ENCODE measurements around the gene VPS26B. TPM values are rescaled to one million over a fixed set of nuclear protein-coding genes. Genes with fewer than 3 reads are reported as not detected.
"Not testable (repeated sequence)": the region's sequence is repeated elsewhere in the genome, so short reads cannot be mapped to it uniquely, and the experiment has no call there.

Gene VPS26B
- total RNA-seq, 2 experiments from 2014 or later = 33.5 to 35.5 TPM

DNA sequence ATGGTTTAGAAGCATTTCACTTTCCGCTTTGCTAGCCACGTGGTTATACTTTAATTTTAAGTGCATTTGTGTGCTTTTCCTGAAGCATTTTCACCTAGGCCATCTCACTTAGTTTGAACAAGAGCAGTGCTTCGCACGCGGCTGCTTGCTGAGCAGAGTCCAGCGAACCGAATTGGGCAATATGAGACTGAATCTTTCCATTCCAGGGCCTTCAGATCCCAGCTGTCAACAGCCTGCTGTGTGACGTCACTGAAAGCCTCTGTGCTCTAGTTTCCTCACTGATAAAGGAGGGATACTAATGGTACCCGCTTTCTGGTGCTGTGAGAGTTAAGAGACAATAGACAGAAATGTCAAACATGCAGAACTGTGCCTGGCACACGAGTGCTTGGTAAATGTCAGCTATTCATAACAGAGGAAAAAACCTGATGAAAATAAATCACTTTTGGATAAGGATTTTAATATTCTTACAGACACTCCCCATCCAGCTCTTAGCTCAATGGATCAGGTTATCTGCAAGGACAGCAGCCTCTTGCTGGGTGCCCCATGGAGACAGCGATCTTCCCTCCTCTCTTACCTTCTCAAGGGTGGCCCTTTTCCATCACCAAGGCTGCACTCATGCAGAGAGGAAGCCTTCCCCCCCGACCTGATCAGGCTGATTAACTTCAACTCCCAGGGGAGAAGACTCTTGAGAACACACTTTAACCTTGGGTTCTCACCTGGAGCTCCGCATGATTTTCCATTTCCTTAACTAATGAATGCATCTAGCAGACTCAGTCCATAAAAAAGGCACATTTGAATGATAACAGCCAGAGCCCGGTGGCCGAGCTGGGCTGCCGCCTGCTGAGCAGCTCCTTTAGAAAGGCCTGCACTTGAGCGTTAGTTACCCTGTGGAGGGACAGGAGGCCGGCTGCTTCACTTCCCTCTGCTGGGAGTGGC, 48.2 kb downstream of the VPS26B start:
- POLR2A ChIA-PET = interaction anchor here (0.6 kb wide), 1 partner anchor 11 kb away, joined by 3 read pairs; no protein-coding TSS in a partner anchor
- CTCF ChIA-PET = interaction anchor here (1.8 kb wide), 1 partner anchor 11 kb away, joined by 4 read pairs; no protein-coding TSS in a partner anchor

- POLR2A ChIA-PET = interaction anchor here (0.6 kb wide), 2 partner anchors 10 to 306 kb away, joined by 3 to 4 read pairs; no protein-coding TSS in a partner anchor
- CTCF ChIA-PET = interaction anchor here (1.8 kb wide), 1 partner anchor 11 kb away, joined by 4 read pairs; no protein-coding TSS in a partner anchor
These were observed 48.8 kb downstream of the VPS26B start for GRCh38 chr11:134273317-134273712.

DNA sequence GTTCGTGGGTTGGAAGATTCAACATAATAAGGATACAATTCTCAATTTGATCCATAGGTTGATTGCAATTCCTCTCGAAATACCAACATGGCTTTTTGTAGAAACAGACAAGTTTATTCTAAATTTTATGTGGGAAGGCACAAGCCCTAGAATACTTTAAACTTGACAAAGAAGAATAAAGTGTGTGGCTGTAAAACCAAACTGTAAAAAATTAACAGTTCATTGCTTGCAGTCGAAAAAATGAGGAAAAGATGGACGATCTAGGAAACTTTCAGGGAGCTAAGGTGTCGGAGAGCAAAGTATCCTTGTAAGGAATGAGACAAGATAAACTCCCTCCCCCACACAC, 50.7 kb downstream of the VPS26B start:
- ChIA-PET POLR2A (interaction anchor here (1.4 to 2.1 kb wide), 4 partner anchors 21 to 57 kb away, joined by 5 to 13 read pairs (median 9); partner anchors contain the start of genes ACAD8, GLB1L2, NCAPD3 and THYN1), CTCF (no interaction called here)

- ChIA-PET CTCF (interaction anchor here (0.8 to 1.6 kb wide), 8 partner anchors 14 to 204 kb away, joined by 3 to 6 read pairs (median 3); partner anchors contain the start of gene VPS26B), POLR2A (interaction anchor here (0.6 to 2.1 kb wide), 7 partner anchors 22 to 114 kb away, joined by 3 to 13 read pairs (median 5); partner anchors contain the start of genes ACAD8, GLB1L2, NCAPD3 and THYN1)
These were observed 51.3 kb downstream of the VPS26B start, which contains the start of gene GLB1L3 for GRCh38 chr11:134275534-134276395. Gene GLB1L3, plus strand, starts transcription at chr11:134276379. Its CDS starts 362 bp downstream, at chr11:134276741.

GRCh38 chr11:134276396-134277182, 52.1 kb downstream of the VPS26B start:
- POLR2A ChIA-PET = interaction anchor here (0.6 to 2.1 kb wide), 7 partner anchors 23 to 114 kb away, joined by 3 to 13 read pairs (median 5); partner anchors contain the start of genes ACAD8, GLB1L2, NCAPD3 and THYN1
- CTCF ChIA-PET = interaction anchor here (0.8 to 1.6 kb wide), 9 partner anchors 13 to 205 kb away, joined by 3 to 6 read pairs (median 3); partner anchors contain the start of gene VPS26B

DNA sequence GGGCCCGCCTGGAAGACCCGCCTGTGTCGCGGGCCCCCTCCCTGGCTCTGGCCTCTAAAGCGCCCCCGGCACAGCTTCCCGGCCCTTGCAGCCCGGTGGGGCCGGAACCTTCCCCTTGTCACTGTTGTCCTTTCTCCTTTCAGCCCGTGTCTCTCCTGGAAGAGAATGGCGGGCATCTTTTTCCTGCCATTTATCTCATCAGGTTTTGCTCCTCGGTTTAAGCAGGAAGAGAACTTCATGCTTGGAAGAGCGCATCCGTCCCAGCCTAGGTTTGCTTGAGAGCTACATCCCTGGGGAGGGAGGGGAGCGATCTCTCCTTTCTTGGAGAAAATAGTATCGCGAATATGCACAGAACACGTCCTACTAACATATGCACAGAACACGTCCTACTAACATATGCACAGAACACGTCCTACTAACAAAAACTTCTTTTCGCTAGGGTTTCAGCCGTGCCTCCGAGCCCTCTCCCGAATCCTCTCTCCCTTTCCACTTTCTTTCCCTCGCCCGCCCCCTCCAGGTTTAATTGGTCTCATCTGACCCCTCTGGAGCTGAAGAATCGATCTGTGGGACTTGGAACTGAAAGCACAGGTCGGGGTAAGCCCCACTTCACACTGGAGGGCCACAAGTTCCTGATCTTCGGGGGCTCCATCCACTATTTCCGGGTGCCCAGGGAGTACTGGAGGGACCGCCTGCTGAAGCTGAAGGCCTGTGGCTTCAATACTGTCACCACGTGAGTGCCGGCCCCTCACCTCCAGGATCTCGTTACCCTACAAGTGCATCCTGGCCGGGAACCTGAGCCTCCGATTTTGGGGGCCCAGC, 52.9 kb downstream of the VPS26B start:
- POLR2A ChIA-PET = no interaction called here

DNA sequence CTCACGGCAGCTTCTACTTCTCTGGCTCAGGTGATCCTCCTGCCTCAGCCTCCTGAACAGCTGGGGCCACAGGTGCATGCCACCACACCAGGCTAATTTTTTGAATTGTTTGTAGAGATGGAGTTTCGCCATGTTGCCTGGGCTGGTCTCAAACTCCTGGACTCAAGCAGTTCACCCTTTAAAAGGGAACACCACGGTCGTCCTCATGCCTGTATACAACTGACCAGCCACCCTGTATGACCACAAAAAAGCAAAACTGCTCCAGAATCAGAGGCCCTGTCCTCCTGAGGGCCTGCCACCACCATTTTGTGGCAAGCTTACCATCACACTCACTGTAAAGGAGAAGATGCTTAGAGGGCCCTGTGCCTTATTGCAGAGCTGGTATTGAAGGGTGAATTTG, 53.9 kb downstream of the VPS26B start:
- CTCF ChIA-PET = interaction anchor here (1.7 kb wide), 1 partner anchor 17 kb away, joined by 4 read pairs; no protein-coding TSS in a partner anchor
- POLR2A ChIA-PET = no interaction called here

More for the DNA sequence above, 52.9 kb downstream of the VPS26B start:
- CTCF ChIA-PET = interaction anchor here (0.5 to 1.5 kb wide), 2 partner anchors 49 to 50 kb away, joined by 3 read pairs; no protein-coding TSS in a partner anchor

- CTCF ChIA-PET, POLR2A ChIA-PET: not testable (repeated sequence)
These were observed 57.2 kb downstream of the VPS26B start for GRCh38 chr11:134281635-134282034.

- POLR2A ChIA-PET = no interaction called here
- CTCF ChIA-PET = no interaction called here
These were observed 57.9 kb downstream of the VPS26B start for GRCh38 chr11:134282121-134283045.

DNA sequence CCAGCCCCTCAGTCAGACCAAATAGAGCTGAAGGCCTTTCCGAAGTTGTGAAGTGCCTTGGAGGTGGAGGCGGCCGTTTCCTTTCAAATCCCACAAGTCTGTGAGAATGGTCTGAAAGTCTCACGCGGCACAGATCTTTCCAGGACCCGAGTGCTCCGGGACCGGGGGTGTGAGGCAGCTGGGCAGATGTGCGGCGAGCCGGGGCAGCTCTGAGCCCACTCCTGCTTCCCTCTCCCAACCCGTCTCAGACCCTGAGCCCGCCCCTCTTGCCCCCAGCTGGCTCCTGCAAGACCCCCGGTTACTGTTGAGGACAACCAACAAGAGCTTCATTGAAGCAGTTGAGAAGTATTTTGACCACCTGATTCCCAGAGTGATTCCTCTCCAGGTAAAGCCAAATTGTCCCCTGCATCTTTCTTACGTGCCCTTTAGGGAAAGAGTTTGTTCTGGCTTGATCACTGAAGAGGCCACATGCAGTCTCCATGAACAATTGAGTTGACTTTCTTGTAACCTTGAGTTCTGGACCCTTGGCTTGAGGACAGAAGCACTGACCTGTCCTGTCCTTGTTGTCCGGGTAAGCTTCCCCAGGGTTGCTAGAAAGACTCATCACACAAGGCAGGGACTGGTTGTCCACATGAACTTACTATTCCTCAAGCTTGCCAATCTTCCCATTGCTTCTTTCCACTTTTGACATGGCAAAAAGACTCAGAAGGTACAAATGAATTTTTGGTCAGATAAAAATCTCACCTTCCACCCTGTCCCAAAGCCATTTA, 59.2 kb downstream of the VPS26B start:
- CTCF ChIA-PET = no interaction called here
- POLR2A ChIA-PET = interaction anchor here (0.8 kb wide), 1 partner anchor 11 kb away, joined by 3 read pairs; no protein-coding TSS in a partner anchor

DNA sequence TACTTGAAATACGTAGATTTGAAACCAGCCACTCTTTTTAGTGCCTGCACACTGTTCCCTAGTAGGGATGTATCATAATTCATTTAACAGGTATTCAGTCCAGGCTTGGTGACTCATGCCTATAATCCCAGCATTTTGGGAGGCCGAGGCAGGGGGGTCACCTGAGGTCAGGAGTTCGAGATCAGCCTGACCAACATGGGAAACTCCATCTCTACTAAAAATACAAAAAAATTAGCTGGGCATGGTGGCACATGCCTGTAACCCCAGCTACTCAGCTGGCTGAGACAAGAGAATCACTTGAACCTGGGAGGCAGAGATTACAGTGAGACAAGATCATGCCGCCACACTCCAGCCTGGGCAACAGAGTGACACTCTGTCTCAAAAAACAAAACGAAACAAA, 59.9 kb downstream of the VPS26B start:
- POLR2A ChIA-PET = not testable (repeated sequence)

DNA sequence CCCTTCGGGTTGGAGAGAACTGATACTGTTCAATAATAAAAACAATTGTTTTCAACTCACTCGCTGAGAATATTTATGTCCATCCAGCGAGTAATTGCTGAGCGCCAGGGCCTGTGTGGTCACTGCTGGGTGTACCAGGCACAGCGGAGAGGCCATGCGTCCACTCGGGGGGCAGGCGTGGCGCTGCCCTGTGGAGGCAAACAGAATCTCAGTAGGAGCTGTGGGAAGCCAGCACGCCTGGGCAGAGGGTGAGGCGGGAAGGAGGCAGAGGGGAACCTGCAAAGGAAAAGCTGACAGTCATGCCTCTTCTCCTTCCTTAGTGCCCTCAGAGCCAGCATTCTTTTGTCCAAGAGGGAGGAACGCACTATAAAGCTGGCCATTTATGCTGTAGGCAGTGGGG, 63.1 kb downstream of the VPS26B start:
- ChIA-PET CTCF (no interaction called here), POLR2A (no interaction called here)

More for the DNA sequence above, 59.9 kb downstream of the VPS26B start:
- CTCF ChIA-PET = not testable (repeated sequence)

DNA sequence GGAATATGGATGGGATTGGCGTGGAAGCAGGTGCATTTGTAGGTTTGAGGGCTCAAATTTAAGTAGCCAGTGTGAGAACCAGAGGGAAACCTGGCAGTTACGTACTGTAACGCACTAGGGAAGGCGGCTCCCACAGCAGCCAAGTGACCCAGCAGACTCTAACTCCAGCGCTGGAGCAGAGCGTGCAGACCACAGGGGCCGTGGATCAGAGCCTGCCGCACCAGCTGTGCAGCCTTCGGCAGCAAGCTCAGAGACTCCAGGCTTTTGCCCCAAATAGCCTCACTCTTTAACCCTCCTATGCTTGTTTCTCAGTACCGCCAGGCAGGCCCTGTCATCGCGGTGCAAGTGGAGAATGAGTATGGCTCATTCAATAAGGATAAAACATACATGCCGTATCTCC, 64.0 kb downstream of the VPS26B start:
- POLR2A ChIA-PET = no interaction called here
- CTCF ChIA-PET = no interaction called here

DNA sequence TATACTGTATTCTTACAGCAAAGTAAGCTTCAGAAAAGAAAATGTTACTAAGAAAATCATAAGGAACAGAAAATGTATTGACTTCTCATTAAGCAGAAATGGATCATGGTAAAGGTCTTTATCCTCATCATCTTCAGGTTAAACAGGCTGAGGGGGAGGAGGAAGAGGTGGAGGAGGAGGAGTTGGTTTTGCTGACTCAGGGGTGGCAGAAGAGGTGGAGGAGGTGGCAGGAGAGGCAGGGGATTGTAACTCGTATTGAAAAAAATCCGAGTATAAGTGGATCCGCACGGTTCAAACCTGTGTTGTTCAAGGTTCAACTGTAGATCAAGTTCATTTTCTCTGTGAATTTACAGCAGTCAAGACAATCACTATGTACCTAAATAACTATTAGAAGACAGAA, 64.7 kb downstream of the VPS26B start:
- ChIA-PET POLR2A (no interaction called here), CTCF (no interaction called here)

DNA sequence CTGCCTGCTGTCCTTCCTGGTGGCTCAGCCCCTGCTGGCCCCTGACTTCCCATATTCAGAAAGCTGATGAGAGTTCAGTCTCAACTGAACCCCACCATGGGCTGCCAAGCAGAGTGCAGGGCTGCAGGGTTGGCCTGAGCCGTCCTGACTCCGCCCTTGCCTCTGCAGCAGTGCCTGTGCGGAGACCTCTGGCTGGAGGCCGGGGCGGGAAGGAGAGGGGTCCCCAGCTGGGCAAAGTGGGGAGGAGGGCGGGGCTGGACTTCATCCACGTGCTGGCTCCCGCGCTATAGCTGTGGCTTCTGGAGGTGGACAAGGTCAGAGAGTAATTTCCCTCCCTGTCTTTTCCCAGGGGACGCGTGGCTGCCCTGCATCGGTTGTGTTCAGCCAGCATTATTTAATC, 65.3 kb downstream of the VPS26B start:
- ChIA-PET CTCF (interaction anchor here (0.8 kb wide), 1 partner anchor 14 kb away, joined by 3 read pairs; the partner anchor contains the start of gene GLB1L3), POLR2A (no interaction called here)

- ChIA-PET POLR2A (no interaction called here), CTCF (no interaction called here)
These were observed 66.2 kb downstream of the VPS26B start for GRCh38 chr11:134290646-134291045.

All from activated CD8-positive, alpha-beta memory T cell treated with anti-CD3 and anti-CD28 coated beads for 36 hours (primary cell).